ENCODE results near the gene LMNA. TPM values are rescaled to one million over a fixed set of nuclear protein-coding genes. Genes with fewer than 3 reads are reported as not detected.

LMNA gene
- total RNA-seq, 2 experiments from 2014 or later, result 6.5 to 14.3 TPM

GRCh38 chr1:156075162-156075561 is 39.3 kb upstream of the LMNA start:
- peak overlapping the region; percentile 76 for H3K4me2 ChIP-seq (ENCODE audit: low read length)
- ChIA-PET CTCF (ENCODE audit: unreplicated experiment) (interaction anchor here (1.5 kb wide), 1 partner anchor 9 kb away, joined by 4 read pairs; no protein-coding TSS in a partner anchor), POLR2A (no interaction called here)
- intact Hi-C loops (cut with micrococcal nuclease; ENCODE audit: unreplicated experiment), result no loop called here
- DNase-seq (ENCODE audit: low spot score), result no peak
- H3K9me2 ChIP-seq (ENCODE audit: insufficient read depth, low read length), result no peaks in the 10 kb centered on the region
- TF ChIP-seq, protein P1, sequence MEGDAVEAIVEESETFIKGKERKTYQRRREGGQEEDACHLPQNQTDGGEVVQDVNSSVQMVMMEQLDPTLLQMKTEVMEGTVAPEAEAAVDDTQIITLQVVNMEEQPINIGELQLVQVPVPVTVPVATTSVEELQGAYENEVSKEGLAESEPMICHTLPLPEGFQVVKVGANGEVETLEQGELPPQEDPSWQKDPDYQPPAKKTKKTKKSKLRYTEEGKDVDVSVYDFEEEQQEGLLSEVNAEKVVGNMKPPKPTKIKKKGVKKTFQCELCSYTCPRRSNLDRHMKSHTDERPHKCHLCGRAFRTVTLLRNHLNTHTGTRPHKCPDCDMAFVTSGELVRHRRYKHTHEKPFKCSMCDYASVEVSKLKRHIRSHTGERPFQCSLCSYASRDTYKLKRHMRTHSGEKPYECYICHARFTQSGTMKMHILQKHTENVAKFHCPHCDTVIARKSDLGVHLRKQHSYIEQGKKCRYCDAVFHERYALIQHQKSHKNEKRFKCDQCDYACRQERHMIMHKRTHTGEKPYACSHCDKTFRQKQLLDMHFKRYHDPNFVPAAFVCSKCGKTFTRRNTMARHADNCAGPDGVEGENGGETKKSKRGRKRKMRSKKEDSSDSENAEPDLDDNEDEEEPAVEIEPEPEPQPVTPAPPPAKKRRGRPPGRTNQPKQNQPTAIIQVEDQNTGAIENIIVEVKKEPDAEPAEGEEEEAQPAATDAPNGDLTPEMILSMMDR (conservative IDR thresholded peaks at IDR 0.05; ENCODE audit: low read length), result 0 out of 2 replicates have a peak, but pooled peaks have one; percentile 18
- TF ChIP-seq EZH2phosphoT487 (IDR thresholded peaks at IDR 0.05; ENCODE audit: borderline replicate concordance, low read depth, low read length), result no peak
- H3K36me3 ChIP-seq (ENCODE audit: insufficient read depth, low read length), result no peaks in the 10 kb centered on the region
- BruUV-seq (replicated peaks), result no TSS peak
- no peak overlapping the region for H2AFZ ChIP-seq (ENCODE audit: low read length)
- H3K79me2 ChIP-seq (ENCODE audit: insufficient read depth, low read depth, low read length), result 0 out of 2 replicates have a peak, but pooled peaks cover 3% of the 10 kb centered on the region
- no peaks in the 10 kb centered on the region for H3K9me3 ChIP-seq (ENCODE audit: low read length)
- H3K4me3 ChIP-seq (ENCODE audit: low read depth, low read length, poor library complexity, severe bottlenecking), result peak overlapping the region; percentile 70
- peaks cover 24% of the 10 kb centered on the region for H3K4me1 ChIP-seq (ENCODE audit: insufficient read depth, low read length, poor library complexity, severe bottlenecking)
- H4K20me1 ChIP-seq (ENCODE audit: insufficient read depth, low read length), result no peaks in the 10 kb centered on the region
- no peak overlapping the region for H3K27ac ChIP-seq (ENCODE audit: low read depth, low read length, poor library complexity, severe bottlenecking)

GRCh38 chr1:156075775-156076204 is 38.7 kb upstream of the LMNA start:
- Histone ChIP-seq H2AFZ (ENCODE audit: low read length) (no peak overlapping the region), H3K4me3 (ENCODE audit: low read depth, low read length, poor library complexity, severe bottlenecking) (peak overlapping the region; percentile 70), H3K4me1 (ENCODE audit: insufficient read depth, low read length, poor library complexity, severe bottlenecking) (peaks cover 25% of the 10 kb centered on the region), H3K9me2 (ENCODE audit: insufficient read depth, low read length) (no peaks in the 10 kb centered on the region), H3K9me3 (ENCODE audit: low read length) (no peaks in the 10 kb centered on the region), H3K79me2 (ENCODE audit: insufficient read depth, low read depth, low read length) (0 out of 2 replicates have a peak, but pooled peaks cover 3% of the 10 kb centered on the region), H3K27ac (ENCODE audit: low read depth, low read length, poor library complexity, severe bottlenecking) (peak overlapping the region; percentile 2), H4K20me1 (ENCODE audit: insufficient read depth, low read length) (no peaks in the 10 kb centered on the region), H3K4me2 (ENCODE audit: low read length) (peak overlapping the region; percentile 76), H3K36me3 (ENCODE audit: insufficient read depth, low read length) (no peaks in the 10 kb centered on the region)
- no peak for DNase-seq (ENCODE audit: low spot score)
- TF ChIP-seq, protein P1 (conservative IDR thresholded peaks at IDR 0.05; ENCODE audit: low read length), result no peak
- TF ChIP-seq EZH2phosphoT487 (IDR thresholded peaks at IDR 0.05; ENCODE audit: borderline replicate concordance, low read depth, low read length), result no peak
- POLR2A ChIA-PET, result no interaction called here
- CTCF ChIA-PET (ENCODE audit: unreplicated experiment), result interaction anchor here (1.5 kb wide), 1 partner anchor 9 kb away, joined by 4 read pairs; no protein-coding TSS in a partner anchor
- BruUV-seq (replicated peaks), result no TSS peak
- intact Hi-C loops (cut with micrococcal nuclease; ENCODE audit: unreplicated experiment), result no loop called here

GRCh38 chr1:156076609-156077429 is 37.7 kb upstream of the LMNA start:
- no peaks in the 10 kb centered on the region for H3K9me2 ChIP-seq (ENCODE audit: insufficient read depth, low read length)
- peaks cover 32% of the 10 kb centered on the region for H3K4me1 ChIP-seq (ENCODE audit: insufficient read depth, low read length, poor library complexity, severe bottlenecking)
- peak overlapping the region; percentile 70 for H3K4me3 ChIP-seq (ENCODE audit: low read depth, low read length, poor library complexity, severe bottlenecking)
- intact Hi-C loops (cut with micrococcal nuclease; ENCODE audit: unreplicated experiment), result no loop called here
- H3K27ac ChIP-seq (ENCODE audit: low read depth, low read length, poor library complexity, severe bottlenecking), result peak overlapping the region; percentile 2
- H3K9me3 ChIP-seq (ENCODE audit: low read length), result no peaks in the 10 kb centered on the region
- H2AFZ ChIP-seq (ENCODE audit: low read length), result peak overlapping the region; percentile 15; the same call in 1 of the 2 replicates
- 0 out of 2 replicates have a peak, but pooled peaks cover 3% of the 10 kb centered on the region for H3K79me2 ChIP-seq (ENCODE audit: insufficient read depth, low read depth, low read length)
- ChIA-PET CTCF (ENCODE audit: unreplicated experiment) (no interaction called here), POLR2A (no interaction called here)
- H4K20me1 ChIP-seq (ENCODE audit: insufficient read depth, low read length), result no peaks in the 10 kb centered on the region
- peak overlapping the region; percentile 76 for H3K4me2 ChIP-seq (ENCODE audit: low read length)
- H3K36me3 ChIP-seq (ENCODE audit: insufficient read depth, low read length), result no peaks in the 10 kb centered on the region
- TF ChIP-seq EZH2phosphoT487 (IDR thresholded peaks at IDR 0.05; ENCODE audit: borderline replicate concordance, low read depth, low read length), result no peak
- TF ChIP-seq, protein P1 (conservative IDR thresholded peaks at IDR 0.05; ENCODE audit: low read length), result no peak
- no TSS peak for BruUV-seq (replicated peaks)
- peak; percentile 80 for DNase-seq (ENCODE audit: low spot score)

Measured in OCI-LY7 (cell line).